Muscle layer of colon (tissue), 2 donors: ENCODE results near the gene MPND.
A peak's percentile ranks its signal among the peaks of the same experiment; 100 is the strongest.

Source experiments
- H3K27ac ChIP-seq: one replicate; pipeline ENCODE4 v1.7.0; 2013; ENCODE audit warnings: low read depth, mild to moderate bottlenecking, low read length, moderate library complexity
- H3K27me3 ChIP-seq, 2 donors: one replicate each; pipeline ENCODE4 v1.7.0; 2013; ENCODE audit warnings: low read length in 2 of 2, mild to moderate bottlenecking in 2 of 2; ENCODE audit not compliant: insufficient read depth in 2 of 2, control insufficient read depth in 1 of 2
- H3K36me3 ChIP-seq: one replicate; pipeline ENCODE4 v1.7.0; 2013; ENCODE audit warnings: mild to moderate bottlenecking, low read length; ENCODE audit not compliant: insufficient read depth
- H3K4me1 ChIP-seq: one replicate; pipeline ENCODE4 v1.7.0; 2013; ENCODE audit warnings: mild to moderate bottlenecking, low read length; ENCODE audit not compliant: insufficient read depth
- H3K4me3 ChIP-seq, 2 donors: one replicate each; pipeline ENCODE4 v1.7.0; 2013; ENCODE audit warnings: low read length in 2 of 2, low read depth in 1 of 2, mild to moderate bottlenecking in 1 of 2, moderate library complexity in 1 of 2
- H3K9ac ChIP-seq: one replicate; pipeline ENCODE4 v1.7.0; 2013; ENCODE audit warnings: low read length
- H3K9me3 ChIP-seq: one replicate; pipeline ENCODE4 v1.7.0; 2013; ENCODE audit warnings: mild to moderate bottlenecking, low read length
- donor health status: abdominal sarcoma.
- donor health status: Adenocarcinoma of cecum.

Gene MPND

DNA sequence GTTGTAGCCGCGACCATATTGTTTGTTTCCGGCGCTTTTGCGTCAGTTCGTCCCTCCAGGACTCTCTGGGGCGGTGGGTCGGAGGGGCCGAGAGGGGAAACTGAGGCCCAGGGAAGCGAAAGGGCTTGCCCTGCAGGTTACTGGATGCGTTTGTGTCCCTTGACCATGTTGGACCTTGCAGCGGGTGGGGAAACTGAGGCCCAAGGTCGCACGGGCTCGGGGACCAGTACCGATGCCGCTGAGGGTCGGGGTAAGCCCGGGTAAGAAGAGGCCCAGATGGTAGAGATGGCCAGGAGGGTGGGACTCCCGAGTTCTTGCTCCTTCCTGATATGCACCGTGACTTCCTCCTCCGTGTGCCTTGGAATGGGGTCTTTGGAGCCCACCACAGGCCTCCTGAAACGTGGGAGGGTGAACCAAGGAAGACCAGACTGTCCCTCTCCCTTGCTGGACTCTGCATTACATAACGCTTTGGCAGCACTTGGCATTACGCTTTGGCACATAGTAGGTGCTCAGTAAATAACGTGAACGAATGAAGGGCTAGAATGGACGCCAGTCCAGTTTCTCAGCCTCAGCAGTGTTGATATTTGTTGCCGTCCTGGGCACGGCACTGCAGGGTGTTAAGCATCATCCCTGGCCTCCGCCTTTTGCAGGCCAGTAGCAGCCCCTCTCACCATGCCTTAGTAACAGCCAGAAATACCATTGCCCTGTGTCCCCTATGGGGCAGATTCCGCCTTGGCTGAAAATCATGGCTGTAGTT, 59.8 kb downstream of the MPND start:
- H3K4me3 ChIP-seq = peak overlapping the region; percentile 54 to 75
- H3K36me3 ChIP-seq = no peaks in the 10 kb centered on the region
- H3K9me3 ChIP-seq = no peaks in the 10 kb centered on the region
- no peak overlapping the region for H3K27ac ChIP-seq
- peaks cover 29% of the 10 kb centered on the region for H3K4me1 ChIP-seq
- no peaks in the 10 kb centered on the region for H3K27me3 ChIP-seq
- H3K9ac ChIP-seq = peak overlapping the region; percentile 20

- H3K4me1 ChIP-seq = peaks cover 17% of the 10 kb centered on the region
- peaks cover 6% of the 10 kb centered on the region for H3K36me3 ChIP-seq
These were observed 62.6 kb downstream of the MPND start for GRCh38 chr19:4405977-4406376.

DNA sequence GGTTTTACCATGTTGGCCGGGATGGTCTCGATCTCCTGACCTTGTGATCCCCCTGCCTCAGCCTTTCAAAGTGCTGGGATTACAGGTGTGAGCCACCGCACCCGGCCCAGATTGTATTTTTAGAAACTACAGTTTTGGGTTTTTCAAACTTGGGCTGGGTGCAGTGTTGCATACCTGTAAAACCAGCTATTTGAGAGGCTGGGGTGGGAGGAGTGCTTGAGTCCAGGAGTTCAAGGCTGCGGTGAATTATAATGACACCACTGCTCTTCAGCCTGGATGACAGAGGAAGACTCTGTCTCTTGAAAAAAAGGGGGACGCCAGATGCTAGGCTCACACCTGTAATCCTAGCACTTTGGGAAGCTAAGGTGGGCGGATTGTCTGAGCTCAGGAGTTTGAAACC, 63.3 kb downstream of the MPND start:
- no peak overlapping the region for H3K9ac ChIP-seq

More at GRCh38 chr19:4405977-4406376, 62.6 kb downstream of the MPND start:
- no peak overlapping the region for H3K4me3 ChIP-seq
- no peak overlapping the region for H3K27ac ChIP-seq
- no peak overlapping the region for H3K9ac ChIP-seq
- H3K27me3 ChIP-seq = no peaks in the 10 kb centered on the region
- no peaks in the 10 kb centered on the region for H3K9me3 ChIP-seq

DNA sequence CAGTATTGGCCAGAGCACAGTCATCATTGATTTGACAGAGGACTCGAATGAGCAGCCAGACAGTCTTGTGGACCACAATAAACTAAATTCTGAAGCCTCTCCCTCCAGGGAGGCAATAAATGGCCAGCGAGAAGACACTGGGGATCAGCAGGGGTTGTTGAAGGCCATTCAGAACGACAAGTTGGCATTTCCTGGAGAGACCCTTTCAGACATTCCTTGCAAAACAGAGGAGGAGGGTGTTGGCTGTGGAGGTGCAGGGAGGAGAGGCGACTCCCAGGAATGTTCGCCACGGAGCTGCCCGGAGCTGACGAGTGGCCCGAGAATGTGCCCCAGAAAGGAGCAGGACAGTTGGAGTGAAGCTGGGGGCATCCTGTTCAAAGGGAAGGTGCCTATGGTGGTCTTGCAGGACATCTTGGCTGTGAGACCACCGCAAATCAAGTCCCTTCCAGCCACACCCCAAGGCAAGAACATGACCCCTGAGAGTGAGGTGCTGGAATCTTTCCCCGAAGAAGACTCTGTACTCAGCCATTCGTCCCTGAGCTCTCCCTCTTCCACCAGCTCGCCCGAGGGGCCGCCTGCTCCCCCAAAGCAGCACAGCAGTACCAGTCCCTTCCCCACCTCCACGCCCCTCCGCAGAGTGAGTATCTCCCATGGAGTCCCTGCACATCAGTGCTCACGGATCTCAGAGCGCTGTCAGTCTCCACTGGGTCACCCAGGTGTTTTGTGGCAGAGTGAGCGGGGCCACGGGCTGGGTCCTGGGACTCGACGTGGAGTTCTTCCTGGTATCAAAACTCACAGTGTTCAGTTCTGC, 66.0 kb downstream of the MPND start:
- Histone ChIP-seq H3K27me3 (no peaks in the 10 kb centered on the region), H3K9me3 (no peaks in the 10 kb centered on the region), H3K27ac (no peak overlapping the region), H3K9ac (no peak overlapping the region), H3K36me3 (peaks cover 6% of the 10 kb centered on the region), H3K4me3 (no peak overlapping the region), H3K4me1 (no peaks in the 10 kb centered on the region)

More for the DNA sequence above, 63.3 kb downstream of the MPND start:
- no peaks in the 10 kb centered on the region for H3K27me3 ChIP-seq
- no peak overlapping the region for H3K27ac ChIP-seq
- H3K4me1 ChIP-seq = peaks cover 13% of the 10 kb centered on the region
- H3K36me3 ChIP-seq = peaks cover 6% of the 10 kb centered on the region
- H3K4me3 ChIP-seq = no peak overlapping the region
- H3K9me3 ChIP-seq = no peaks in the 10 kb centered on the region
